Amniotic epithelial cell (primary cell): ENCODE data around the gene MEI1.

Experiments used
- DNase-seq: peaks from one replicate; pipeline ENCODE4 v3.0.0-alpha.2; 2010; ENCODE audit warnings: low read depth

MEI1 gene

GRCh38 chr22:41745968-41746367 lies 46.7 kb downstream of the MEI1 start:
- DNase-seq, result no peak

GRCh38 chr22:41746567-41747400 lies 47.5 kb downstream of the MEI1 start:
- peak; percentile 86 for DNase-seq

- no peak for DNase-seq
Observed at GRCh38 chr22:41752011-41752970, 53.0 kb downstream of the MEI1 start.

GRCh38 chr22:41753984-41754383 lies 54.7 kb downstream of the MEI1 start:
- no peak for DNase-seq

- no peak for DNase-seq
Observed at GRCh38 chr22:41757502-41757901, 58.2 kb downstream of the MEI1 start.

- no peak for DNase-seq
Observed at GRCh38 chr22:41758231-41758630, 58.9 kb downstream of the MEI1 start.

- peak; percentile 21 for DNase-seq
Observed at GRCh38 chr22:41762980-41763779, 63.9 kb downstream of the MEI1 start.

- DNase-seq, result no peak
Observed at GRCh38 chr22:41766476-41766875, 67.2 kb downstream of the MEI1 start.

GRCh38 chr22:41768430-41768829 lies 69.1 kb downstream of the MEI1 start:
- peak; percentile 31 for DNase-seq

GRCh38 chr22:41770715-41771468 lies 71.6 kb downstream of the MEI1 start:
- no peak for DNase-seq

GRCh38 chr22:41772198-41772597 lies 72.9 kb downstream of the MEI1 start:
- no peak for DNase-seq

GRCh38 chr22:41772645-41773044 lies 73.3 kb downstream of the MEI1 start:
- peak; percentile 15 for DNase-seq

GRCh38 chr22:41775338-41775737 lies 76.0 kb downstream of the MEI1 start:
- no peak for DNase-seq

GRCh38 chr22:41775976-41776375 lies 76.7 kb downstream of the MEI1 start:
- no peak for DNase-seq

GRCh38 chr22:41776381-41776780 lies 77.1 kb downstream of the MEI1 start:
- no peak for DNase-seq

- no peak for DNase-seq
Observed at GRCh38 chr22:41777749-41778425, 78.6 kb downstream of the MEI1 start.

- DNase-seq, result no peak
Observed at GRCh38 chr22:41779929-41780505, 80.7 kb downstream of the MEI1 start.

- peak; percentile 25 for DNase-seq
Observed at GRCh38 chr22:41780746-41781505, 81.6 kb downstream of the MEI1 start.

GRCh38 chr22:41781507-41781906 lies 82.2 kb downstream of the MEI1 start:
- DNase-seq, result no peak

GRCh38 chr22:41782316-41782715 lies 83.0 kb downstream of the MEI1 start:
- DNase-seq, result no peak
